GM18870 (cell line): Measurements from ENCODE around the gene PLEKHN1.

Experiments used
- ATAC-seq: cut with Tn5 transposase; IDR thresholded peaks from one replicate; pipeline ENCODE4 v1.9.1; 2021; ENCODE audit warnings: moderate library complexity; ENCODE audit not compliant: unreplicated experiment

PLEKHN1 gene

DNA sequence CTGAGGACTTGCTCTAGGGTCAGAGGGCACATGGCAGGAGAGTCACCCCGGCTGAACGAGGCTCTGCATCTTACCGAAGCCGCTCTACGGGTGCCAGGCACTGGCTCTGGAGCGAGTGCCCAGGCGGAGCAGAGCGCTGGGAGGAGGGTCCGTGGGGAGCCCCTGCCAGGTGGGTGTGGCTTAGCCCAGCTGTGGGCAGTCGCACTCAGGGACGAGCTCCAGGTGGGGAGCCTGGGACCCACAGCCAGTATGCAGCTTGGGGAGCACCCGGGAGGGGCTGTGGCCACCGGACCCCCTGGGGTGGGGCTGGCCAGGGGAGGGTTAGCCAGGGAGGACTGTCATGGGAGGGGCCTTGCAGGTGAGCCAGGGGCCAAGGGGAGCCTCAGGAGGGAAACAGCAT, 57.4 kb downstream of the PLEKHN1 start:
- ATAC-seq: no peak

DNA sequence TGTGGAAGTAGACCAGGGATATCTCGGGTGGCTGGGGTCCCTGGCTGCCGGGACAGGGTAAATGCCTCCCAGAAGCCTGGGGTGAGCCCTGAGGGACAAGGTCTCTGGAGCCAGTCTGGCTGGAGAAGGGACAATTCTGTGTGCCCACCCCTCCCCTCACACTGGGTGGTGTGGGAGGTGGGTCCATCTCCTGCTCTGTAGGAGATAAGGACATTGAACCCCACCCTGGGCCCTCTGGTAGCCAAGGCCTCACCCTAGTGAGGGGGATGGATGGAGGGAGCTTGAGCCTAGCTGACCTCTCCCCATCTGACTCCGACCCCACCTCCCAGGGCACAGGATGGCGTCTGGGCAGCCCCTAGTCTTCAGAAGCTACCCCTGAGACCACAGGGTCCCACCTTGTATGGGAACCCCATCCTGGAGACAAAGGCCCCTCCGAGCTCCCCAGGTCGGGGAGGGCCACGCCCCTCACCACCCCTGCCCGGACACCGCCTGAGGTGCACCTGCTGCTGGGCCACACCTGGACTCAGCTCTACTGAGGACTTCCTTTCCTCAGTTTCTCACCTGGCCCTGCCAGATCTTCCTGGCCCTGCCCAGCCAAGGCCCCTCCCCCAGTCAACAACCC, 58.0 kb downstream of the PLEKHN1 start:
- no peak for ATAC-seq

DNA sequence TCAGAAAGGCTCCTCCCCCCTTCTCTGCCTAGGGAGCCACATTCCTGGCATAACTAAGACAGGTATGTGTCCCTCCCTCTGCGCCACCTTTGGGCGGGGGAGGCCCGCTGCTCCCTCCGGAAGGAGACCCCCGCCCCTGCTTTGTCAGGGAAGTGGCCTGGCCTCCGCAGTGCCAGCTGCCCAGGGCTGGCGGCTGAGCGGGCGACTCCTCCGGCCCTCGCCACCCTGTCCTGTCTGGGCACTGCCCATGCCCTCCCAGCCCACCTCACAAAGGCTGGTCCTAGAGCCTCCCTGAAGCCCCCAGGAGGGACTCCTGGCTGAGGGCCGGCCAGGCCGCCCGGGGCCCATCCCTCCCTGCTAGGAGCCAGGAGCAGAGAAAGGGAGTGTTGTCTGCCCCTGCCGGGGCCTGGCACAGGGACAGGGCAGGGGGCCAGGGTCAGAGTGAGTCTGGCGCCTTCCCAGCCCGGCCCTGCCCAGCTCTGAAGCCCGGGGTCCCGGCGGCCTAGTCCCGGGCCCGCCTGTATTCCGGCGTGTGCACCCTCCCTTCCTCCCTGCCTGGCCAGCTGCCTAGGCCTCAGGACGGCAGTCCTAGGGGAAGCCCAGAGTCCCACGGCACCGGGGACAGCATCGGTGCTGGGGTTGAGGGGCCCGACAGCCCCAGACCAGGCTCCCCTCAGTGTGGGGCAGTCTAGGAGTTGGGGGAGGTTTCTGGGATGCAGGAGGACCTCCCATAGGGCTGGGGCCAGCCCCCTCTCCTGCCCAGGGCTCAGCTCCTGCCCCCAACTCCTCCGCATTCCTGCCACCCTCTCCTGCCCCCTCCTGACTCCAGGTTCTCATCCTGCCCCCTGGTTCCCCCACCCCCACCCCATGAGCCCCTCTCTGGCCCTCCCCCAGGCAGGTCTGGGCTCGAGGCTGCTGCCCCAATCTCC, 58.8 kb downstream of the PLEKHN1 start:
- no peak for ATAC-seq
